Right lobe of liver (tissue), 6 donors: ENCODE data around the gene GAD2. TPM values are rescaled to one million over a fixed set of nuclear protein-coding genes. Genes with fewer than 3 reads are reported as not detected.

Experiments
- ATAC-seq, 4 donors: fragments of 200-7000 bp; cut with Tn5 transposase; one replicate each; pipeline ENCODE4 v1.9.1; 2020; ENCODE audit warnings: mild to moderate bottlenecking in 4 of 4, moderate library complexity in 4 of 4
- DNase-seq, 3 donors: peaks; one replicate each; pipeline ENCODE4 v3.0.0-alpha.2; 2020
- H3K27ac ChIP-seq, 3 donors: fragments of 200-600 bp; one replicate each; pipeline ENCODE4 v1.8.0; 2022
- H3K27me3 ChIP-seq, 2 donors: fragments of 200-600 bp; one replicate each; pipeline ENCODE4 v1.8.0; 2022
- H3K36me3 ChIP-seq, 4 donors: fragments of 200-600 bp; sonication (generic) in 1 of 4; one replicate each; pipeline versions ENCODE4 v1.5.1 to v1.8.0; 2017 to 2022; ENCODE audit warnings: control low read depth in 1 of 4
- H3K4me1 ChIP-seq, 4 donors: fragments of 200-600 bp; sonication (generic) in 1 of 4; one replicate each; pipeline versions ENCODE4 v1.5.1 to v1.8.0; 2017 to 2022; ENCODE audit warnings: control low read depth in 1 of 4
- H3K4me3 ChIP-seq, 3 donors: fragments of 200-600 bp; one replicate each; pipeline ENCODE4 v1.8.0; 2022
- H3K9me3 ChIP-seq, 4 donors: fragments of 200-600 bp; sonication (generic) in 1 of 4; one replicate each; pipeline versions ENCODE4 v1.5.1 to v1.8.0; 2017 to 2022; ENCODE audit warnings: control low read depth in 1 of 4
- POLR2A ChIP-seq: fragments of 450-650 bp; IDR thresholded peaks from one replicate; pipeline ENCODE4 v1.6.1; 2017; ENCODE audit warnings: antibody characterized with exemption, mild to moderate bottlenecking
- WGBS: methylation state at CpG from one replicate; pipeline ENCODE4 v1.1.6; 2018; ENCODE audit warnings: low coverage, low lambda C conversion rate; ENCODE audit not compliant: insufficient coverage; ENCODE audit errors: missing lambda C conversion rate; 5-methylcytosine and 5-hydroxymethylcytosine counted together
- intact Hi-C, 2 donors: fragments of 100-400 bp; cut with DNase I; formaldehyde crosslinking; loops; one replicate each; pipeline versions ENCODE4 v1.11.2 to v1.14.1; 2022
- total RNA-seq, 6 experiments: library from RNA; depleted of rRNA in 2 of 6; stranded (reverse); fragments of >200 nt in 2 of 6; fragmentation: NEBNext Ultra II Directional in 3 of 6; extraction: Animal tissue kit (Norgen Biotek cat#: 25700) in 3 of 6; gene quantifications; one replicate each; pipeline versions ENCODE4 v1.1.0 to v1.2.4, GENCODE V29; 2016 to 2023
- TF ChIP-seq, protein P1 (sequence below), 4 donors: fragments of 200-600 bp in 3 of 4; fragments of 450-650 bp in 1 of 4; IDR thresholded peaks; one replicate each; pipeline versions ENCODE4 v1.5.1 to v1.8.0; 2016 to 2022; ENCODE audit warnings: antibody characterized with exemption in 4 of 4, mild to moderate bottlenecking in 2 of 4
- donor health status: DM: no; HTN: yes; CAD: no.
- donor health status: DM: no; HTN: no; CAD: no.
- donor health status: DM: no; HTN: no; CAD: no.
- donor health status: DM: no; HTN: yes; CAD: no.
- donor health status: DM: no; HTN: yes; CAD: no.

The GAD2 gene
- total RNA-seq, 6 experiments from 2014 or later = not detected

DNA sequence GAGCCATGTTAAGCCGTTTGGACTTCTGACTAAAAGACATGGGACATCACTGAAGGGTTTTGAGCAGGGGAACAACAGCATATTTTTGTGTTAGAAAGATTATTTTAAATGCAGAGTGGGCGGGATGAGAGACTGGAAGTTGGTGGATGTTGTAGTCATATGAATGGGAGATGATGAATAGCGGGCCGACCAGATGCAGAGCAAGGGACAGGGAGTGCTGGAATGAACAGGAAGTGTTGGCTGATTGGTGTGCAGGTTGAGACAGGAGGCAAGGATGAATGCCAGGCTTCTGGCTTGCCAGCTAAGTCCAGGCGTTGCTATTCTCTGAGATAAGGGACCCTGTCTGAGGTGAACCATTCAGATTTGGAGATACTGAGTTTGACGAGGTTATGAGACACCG is 38.0 kb downstream of the GAD2 start:
- DNase-seq (no peak), ATAC-seq (no peak)
- no peaks in the 10 kb centered on the region for H3K9me3 ChIP-seq
- no peaks in the 10 kb centered on the region for H3K27me3 ChIP-seq
- intact Hi-C loops = no loop called here
- no peak overlapping the region for H3K27ac ChIP-seq
- WGBS = 75% methylated on average over 7 of the region's 7 CpGs
- no peak overlapping the region for H3K4me3 ChIP-seq
- no peaks in the 10 kb centered on the region for H3K36me3 ChIP-seq
- TF ChIP-seq POLR2A = no peak
- TF ChIP-seq, protein P1, sequence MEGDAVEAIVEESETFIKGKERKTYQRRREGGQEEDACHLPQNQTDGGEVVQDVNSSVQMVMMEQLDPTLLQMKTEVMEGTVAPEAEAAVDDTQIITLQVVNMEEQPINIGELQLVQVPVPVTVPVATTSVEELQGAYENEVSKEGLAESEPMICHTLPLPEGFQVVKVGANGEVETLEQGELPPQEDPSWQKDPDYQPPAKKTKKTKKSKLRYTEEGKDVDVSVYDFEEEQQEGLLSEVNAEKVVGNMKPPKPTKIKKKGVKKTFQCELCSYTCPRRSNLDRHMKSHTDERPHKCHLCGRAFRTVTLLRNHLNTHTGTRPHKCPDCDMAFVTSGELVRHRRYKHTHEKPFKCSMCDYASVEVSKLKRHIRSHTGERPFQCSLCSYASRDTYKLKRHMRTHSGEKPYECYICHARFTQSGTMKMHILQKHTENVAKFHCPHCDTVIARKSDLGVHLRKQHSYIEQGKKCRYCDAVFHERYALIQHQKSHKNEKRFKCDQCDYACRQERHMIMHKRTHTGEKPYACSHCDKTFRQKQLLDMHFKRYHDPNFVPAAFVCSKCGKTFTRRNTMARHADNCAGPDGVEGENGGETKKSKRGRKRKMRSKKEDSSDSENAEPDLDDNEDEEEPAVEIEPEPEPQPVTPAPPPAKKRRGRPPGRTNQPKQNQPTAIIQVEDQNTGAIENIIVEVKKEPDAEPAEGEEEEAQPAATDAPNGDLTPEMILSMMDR (IDR thresholded peaks at IDR 0.05) = no peak
- no peaks in the 10 kb centered on the region for H3K4me1 ChIP-seq

DNA sequence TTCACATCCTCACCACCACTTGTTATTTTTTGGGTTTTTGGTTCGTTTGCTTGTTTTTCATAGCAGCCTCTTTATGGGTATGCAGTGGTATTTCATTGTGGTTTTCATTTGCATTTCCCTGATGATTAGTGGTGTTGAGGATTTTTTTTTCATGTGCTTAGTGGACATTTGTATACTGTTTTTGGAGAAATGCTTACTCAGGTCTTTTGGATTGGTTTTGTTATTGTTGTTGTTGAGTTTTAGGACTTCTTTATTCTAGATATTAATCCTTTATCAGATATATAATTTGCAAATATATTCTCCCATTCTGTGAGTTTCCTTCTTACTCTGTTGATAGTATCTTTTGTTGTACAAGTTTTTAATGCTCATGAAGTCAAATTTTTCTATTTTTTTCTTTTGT is 42.8 kb downstream of the GAD2 start:
- H3K27me3 ChIP-seq = no peaks in the 10 kb centered on the region
- intact Hi-C loops = no loop called here
- no peaks in the 10 kb centered on the region for H3K36me3 ChIP-seq
- ATAC-seq (no peak), DNase-seq (no peak)
- TF ChIP-seq, protein P1 (IDR thresholded peaks at IDR 0.05) = no peak
- no peak for TF ChIP-seq POLR2A
- H3K4me1 ChIP-seq = no peaks in the 10 kb centered on the region
- H3K4me3 ChIP-seq = no peak overlapping the region
- no peaks in the 10 kb centered on the region for H3K9me3 ChIP-seq
- no peak overlapping the region for H3K27ac ChIP-seq
- 22% methylated on average over 1 of the region's 1 CpG for WGBS

DNA sequence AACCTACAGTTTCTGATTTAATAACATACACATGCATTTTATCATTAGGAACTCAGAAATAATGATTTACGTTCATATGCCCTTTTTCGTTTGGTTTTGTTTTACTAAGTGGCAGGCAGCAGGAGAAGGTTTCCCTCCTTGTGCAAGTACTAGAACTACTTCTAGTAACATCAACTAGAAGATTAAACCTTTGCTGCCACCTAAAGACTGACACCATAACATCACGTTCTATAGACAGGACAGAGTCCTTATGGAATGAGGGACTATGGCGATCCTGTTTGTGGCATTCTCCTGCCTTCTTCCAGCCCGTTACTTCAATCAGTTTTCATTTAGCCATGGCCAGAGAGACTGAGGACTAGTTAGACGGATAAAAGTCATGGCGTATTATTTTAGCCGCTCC is 53.2 kb downstream of the GAD2 start:
- H3K9me3 ChIP-seq = no peaks in the 10 kb centered on the region
- DNase-seq (no peak), ATAC-seq (peak in 2 of 4 donors; percentile 38)
- H3K36me3 ChIP-seq = no peaks in the 10 kb centered on the region
- no peak overlapping the region for H3K27ac ChIP-seq
- TF ChIP-seq, protein P1 (IDR thresholded peaks at IDR 0.05) = peak in 3 of 4 donors; percentile 9 to 12 (median 10)
- no peak for TF ChIP-seq POLR2A
- no peaks in the 10 kb centered on the region for H3K27me3 ChIP-seq
- H3K4me1 ChIP-seq = no peaks in the 10 kb centered on the region
- no peak overlapping the region for H3K4me3 ChIP-seq
- intact Hi-C loops = no loop called here
- WGBS = 28% methylated on average over 8 of the region's 8 CpGs

DNA sequence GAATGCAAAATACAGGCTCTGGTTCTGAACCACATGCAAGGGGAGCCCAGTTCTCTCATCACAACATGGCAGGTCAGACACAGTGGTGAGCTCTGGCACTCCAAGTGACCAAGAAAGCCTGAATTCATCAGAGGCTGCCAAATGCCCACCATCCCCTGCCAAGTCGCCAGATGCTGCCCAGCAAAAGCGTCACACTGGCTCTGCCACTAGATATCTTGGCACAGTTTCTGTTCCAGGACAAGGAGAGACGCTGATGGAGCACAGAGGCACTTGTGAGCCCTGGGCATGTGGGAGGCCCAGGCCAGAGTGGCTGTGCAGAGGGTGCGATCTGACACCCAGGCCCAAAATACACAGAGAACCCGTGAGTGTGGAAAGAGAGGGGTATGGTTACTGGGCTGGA is 57.8 kb downstream of the GAD2 start:
- H3K27ac ChIP-seq = no peak overlapping the region
- no peak for TF ChIP-seq POLR2A
- TF ChIP-seq, protein P1 (IDR thresholded peaks at IDR 0.05) = no peak
- H3K4me1 ChIP-seq = no peaks in the 10 kb centered on the region

DNA sequence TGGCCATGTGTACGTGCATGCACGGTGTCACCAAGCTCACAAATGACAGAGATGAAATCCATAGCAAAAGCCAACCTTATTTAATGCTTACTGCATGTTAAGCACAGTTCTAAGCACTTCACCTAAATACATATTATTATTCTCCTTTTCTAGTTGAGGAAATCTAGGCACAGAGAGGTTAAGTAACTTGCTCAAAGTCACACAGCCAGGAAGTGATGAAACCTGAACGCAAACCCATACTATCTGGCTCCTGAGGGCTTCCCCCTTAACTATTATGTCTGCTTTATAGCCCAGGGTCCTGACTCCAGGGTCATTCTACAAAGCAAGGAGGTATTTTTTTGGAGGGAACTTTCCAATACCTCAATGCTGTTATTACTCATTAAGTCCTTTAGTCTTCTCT is 61.7 kb downstream of the GAD2 start:
- H3K36me3 ChIP-seq = no peaks in the 10 kb centered on the region
- no peaks in the 10 kb centered on the region for H3K9me3 ChIP-seq
- TF ChIP-seq, protein P1 (IDR thresholded peaks at IDR 0.05) = no peak
- no peak for TF ChIP-seq POLR2A
- 86% methylated on average over 3 of the region's 3 CpGs for WGBS
- ATAC-seq (no peak), DNase-seq (no peak)
- no peaks in the 10 kb centered on the region for H3K4me1 ChIP-seq
- no peaks in the 10 kb centered on the region for H3K27me3 ChIP-seq
- no peak overlapping the region for H3K27ac ChIP-seq
- intact Hi-C loops = no loop called here
- H3K4me3 ChIP-seq = no peak overlapping the region

More for the DNA sequence above, 57.8 kb downstream of the GAD2 start:
- WGBS = 74% methylated on average over 5 of the region's 5 CpGs
- no peak overlapping the region for H3K4me3 ChIP-seq
- H3K36me3 ChIP-seq = no peaks in the 10 kb centered on the region
- DNase-seq = no peak
- intact Hi-C loops = no loop called here
- no peak for ATAC-seq
- no peaks in the 10 kb centered on the region for H3K27me3 ChIP-seq
- H3K9me3 ChIP-seq = no peaks in the 10 kb centered on the region
